HepG2 (cell line): Measurements from ENCODE around the gene ZMIZ1. TPM values are rescaled to one million over a fixed set of nuclear protein-coding genes. Genes with fewer than 3 reads are reported as not detected.

ENCODE experiments used
- ATAC-seq: fragments of 200-7000 bp; cut with Tn5 transposase; 3 replicates; pipeline ENCODE4 v1.9.1; 2020; ENCODE audit warnings: mild to moderate bottlenecking, moderate library complexity
- BruUV-seq: library from RNA; stranded (reverse); fragments of 400-500 nt; replicated peaks from 2 replicates; lab custom pipeline; 2021; lab: Mats Ljungman, UMichigan
- CTCF ChIA-PET: fragments of 300-600 bp; formaldehyde crosslinking; extraction: SDS; loops from one replicate; lab custom pipeline; 2021; ENCODE audit warnings: low total read pairs, inconsistent platforms, low intra/inter-chr PET ratio; lab: Yijun Ruan, JAX
- POLR2A ChIA-PET: fragments of 350-600 bp; sonication (Branson Sonifier 250); formaldehyde crosslinking; loops from one replicate; lab custom pipeline; 2020; ENCODE audit warnings: antibody characterized with exemption, inconsistent platforms; lab: Yijun Ruan, JAX
- DNase-seq: peaks from one replicate; pipeline ENCODE4 v3.0.0-alpha.2; 2015; ENCODE audit warnings: low spot score
- FAIRE-seq: peaks from 3 replicates; lab custom pipeline; 2011; peaks lifted over from hg19 to GRCh38; lab: Jason Lieb, UNC
- H2AFZ ChIP-seq: one replicate; pipeline ENCODE4 v1.6.1; 2011; ENCODE audit warnings: low read length, inconsistent platforms
- H3K27ac ChIP-seq: fragments of 300-600 bp; 3 replicates; pipeline ENCODE4 v1.8.0; 2011; ENCODE audit warnings: mixed run types, mild to moderate bottlenecking, mixed read lengths, low read length, inconsistent platforms; ENCODE audit not compliant: insufficient read depth; ENCODE audit errors: extremely low read length
- H3K27me3 ChIP-seq, 2 experiments: fragments of 200-600 bp in 1 of 2; 2 replicates in 1 of 2; 3 replicates in 1 of 2; pipeline versions ENCODE4 v1.6.0 to v1.8.0; 2011; ENCODE audit warnings: low read length in 2 of 2, mild to moderate bottlenecking in 2 of 2, moderate library complexity in 2 of 2, inconsistent platforms in 1 of 2; ENCODE audit not compliant: insufficient read depth in 2 of 2, control insufficient read depth in 1 of 2
- H3K36me3 ChIP-seq, 2 experiments: fragments of 200-600 bp in 1 of 2; replicated peaks in 1 of 2; 2 replicates in 1 of 2; 3 replicates in 1 of 2; pipeline versions ENCODE4 v1.5.1 to v1.8.0; 2011; ENCODE audit warnings: low read length in 2 of 2, inconsistent platforms in 1 of 2; ENCODE audit not compliant: insufficient read depth in 2 of 2, control insufficient read depth in 1 of 2
- H3K4me1 ChIP-seq: 2 replicates; pipeline ENCODE4 v1.5.1; 2012; ENCODE audit warnings: low read length, inconsistent platforms; ENCODE audit not compliant: insufficient read depth
- H3K4me2 ChIP-seq: 2 replicates; pipeline ENCODE4 v1.6.0; 2011; ENCODE audit warnings: low read depth, low read length, inconsistent platforms
- H3K4me3 ChIP-seq, 3 experiments: fragments of 200-600 bp in 1 of 3; sonication (generic), shearing (Covaris generic) in 1 of 3; replicated peaks in 1 of 3; 2 replicates each; pipeline ENCODE4 v1.5.1; 2011 to 2016; ENCODE audit warnings: low read length in 3 of 3, inconsistent platforms in 2 of 3, low read depth in 2 of 3, mild to moderate bottlenecking in 2 of 3, control low read depth in 1 of 3, mixed read lengths in 1 of 3; ENCODE audit not compliant: insufficient read depth in 1 of 3
- H3K79me2 ChIP-seq: one replicate; pipeline ENCODE4 v1.6.1; 2011; ENCODE audit warnings: low read length, inconsistent platforms; ENCODE audit not compliant: insufficient read depth
- H3K9ac ChIP-seq: 2 replicates; pipeline ENCODE4 v1.6.0; 2011; ENCODE audit warnings: mild to moderate bottlenecking, low read depth, low read length, inconsistent platforms; ENCODE audit not compliant: insufficient read depth
- H3K9me3 ChIP-seq: 2 replicates; pipeline ENCODE4 v1.5.1; 2012; ENCODE audit warnings: mild to moderate bottlenecking, low read length
- H4K20me1 ChIP-seq: 2 replicates; pipeline ENCODE4 v1.6.0; 2011; ENCODE audit warnings: inconsistent platforms, mild to moderate bottlenecking, low read length, moderate library complexity; ENCODE audit not compliant: insufficient read depth
- FOXA3 ChIP-seq: IDR thresholded peaks from 2 replicates; pipeline ENCODE4 v1.6.1; 2016; ENCODE audit warnings: missing genetic modification reagents, missing compliant biosample characterization
- HHEX ChIP-seq: IDR thresholded peaks from 2 replicates; pipeline ENCODE4 v1.6.1; 2016; ENCODE audit warnings: control low read depth
- ISX ChIP-seq: sonication (generic); formaldehyde crosslinking; conservative IDR thresholded peaks from 2 replicates; pipeline ENCODE4 v1.5.0; 2020; ENCODE audit warnings: missing genetic modification reagents
- NFIC ChIP-seq: IDR thresholded peaks from 2 replicates; pipeline ENCODE4 v1.6.1; 2012; ENCODE audit warnings: mild to moderate bottlenecking, low read length, inconsistent platforms
- SALL1 ChIP-seq: sonication (generic); formaldehyde crosslinking; IDR thresholded peaks from 2 replicates; pipeline ENCODE4 v1.8.0; 2022; ENCODE audit warnings: mild to moderate bottlenecking, missing genetic modification reagents
- SAP130 ChIP-seq: IDR thresholded peaks from 2 replicates; pipeline ENCODE4 v1.6.1; 2016; ENCODE audit warnings: low read depth
- SYNCRIP ChIP-seq: fragments of 200-400 bp; formaldehyde crosslinking; IDR thresholded peaks from 2 replicates; pipeline ENCODE4 v1.6.1; 2018; ENCODE audit warnings: mild to moderate bottlenecking, low read depth, low read length; ENCODE audit not compliant: insufficient read depth
- TMF1 ChIP-seq: sonication (generic); formaldehyde crosslinking; IDR thresholded peaks from 2 replicates; pipeline ENCODE4 v1.8.1; 2022; ENCODE audit warnings: low read depth, missing genetic modification reagents
- ZNF12 ChIP-seq: sonication (generic); formaldehyde crosslinking; IDR thresholded peaks from 2 replicates; pipeline ENCODE4 v1.5.0; 2020; ENCODE audit warnings: missing genetic modification reagents
- ZNF292 ChIP-seq: sonication (generic); formaldehyde crosslinking; IDR thresholded peaks from 2 replicates; pipeline ENCODE4 v1.8.1; 2022; ENCODE audit warnings: mild to moderate bottlenecking, low read depth, missing genetic modification reagents, borderline replicate concordance
- ZNF354B ChIP-seq: sonication (generic); formaldehyde crosslinking; IDR thresholded peaks from 2 replicates; pipeline ENCODE4 v1.8.0; 2022; ENCODE audit warnings: mild to moderate bottlenecking, missing genetic modification reagents
- ZNF513 ChIP-seq: sonication (generic); formaldehyde crosslinking; conservative IDR thresholded peaks from 2 replicates; pipeline ENCODE4 v1.5.0; 2020; ENCODE audit warnings: missing genetic modification reagents
- ZSCAN20 ChIP-seq: sonication (generic); formaldehyde crosslinking; IDR thresholded peaks from 2 replicates; pipeline ENCODE4 v1.4.0; 2020; ENCODE audit warnings: missing genetic modification reagents, mild to moderate bottlenecking, borderline replicate concordance
- WGBS: methylation state at CpG from one replicate; pipeline ENCODE4 v1.1.6; 2017; ENCODE audit warnings: low lambda C conversion rate; 5-methylcytosine and 5-hydroxymethylcytosine counted together
- in situ Hi-C: cut with HindIII; loops from 2 replicates; pipeline ENCODE4 v1.10.0; 2017; ENCODE audit warnings: low pct_unique_long_range_greater_than_20kb; ENCODE audit not compliant: extremely low pct_ligation_motif_present
- intact Hi-C: fragments of 100-400 bp; cut with micrococcal nuclease; formaldehyde crosslinking; loops from one replicate; pipeline ENCODE4 v1.10.0; 2022; ENCODE audit not compliant: unreplicated experiment
- polyA plus RNA-seq, 8 experiments: library from polyadenylated mRNA; depleted of rRNA in 3 of 8; stranded (reverse) in 7 of 8; unstranded in 1 of 8; fragments of >200 nt; fragmentation: Illumina TruSeq in 4 of 8; extraction: Trizol in 4 of 8; gene quantifications; 2 replicates each; pipeline versions ENCODE4 v1.2.1 to v1.2.3, GENCODE V29; 2011 to 2016; ENCODE audit warnings: low read depth in 4 of 8, missing spikeins in 1 of 8, mixed read lengths in 1 of 8; ENCODE audit not compliant: insufficient read depth in 1 of 8
- total RNA-seq, 5 experiments: library from RNA; depleted of rRNA; stranded (reverse); fragments of >200 nt; fragmentation: Illumina TruSeq; extraction: Trizol; gene quantifications; 2 replicates each; pipeline ENCODE4 v1.2.3, GENCODE V29; 2016; ENCODE audit warnings: low read depth in 1 of 5

Gene ZMIZ1
- total and polyA plus RNA-seq, 2 of the 13 experiments (the other 11 are each of a cell fraction or from before 2014, with no cell fraction given): 5.3 to 10.2 TPM

GRCh38 chr10:79358811-79359210 lies 290.0 kb downstream of the ZMIZ1 start (continued):
- no peak for TF ChIP-seq ZNF354B
- TF ChIP-seq FOXA3 (CRISPR knock-in tag): peak; percentile 45
- TF ChIP-seq SALL1 (CRISPR knock-in tag): peak; percentile 77

DNA sequence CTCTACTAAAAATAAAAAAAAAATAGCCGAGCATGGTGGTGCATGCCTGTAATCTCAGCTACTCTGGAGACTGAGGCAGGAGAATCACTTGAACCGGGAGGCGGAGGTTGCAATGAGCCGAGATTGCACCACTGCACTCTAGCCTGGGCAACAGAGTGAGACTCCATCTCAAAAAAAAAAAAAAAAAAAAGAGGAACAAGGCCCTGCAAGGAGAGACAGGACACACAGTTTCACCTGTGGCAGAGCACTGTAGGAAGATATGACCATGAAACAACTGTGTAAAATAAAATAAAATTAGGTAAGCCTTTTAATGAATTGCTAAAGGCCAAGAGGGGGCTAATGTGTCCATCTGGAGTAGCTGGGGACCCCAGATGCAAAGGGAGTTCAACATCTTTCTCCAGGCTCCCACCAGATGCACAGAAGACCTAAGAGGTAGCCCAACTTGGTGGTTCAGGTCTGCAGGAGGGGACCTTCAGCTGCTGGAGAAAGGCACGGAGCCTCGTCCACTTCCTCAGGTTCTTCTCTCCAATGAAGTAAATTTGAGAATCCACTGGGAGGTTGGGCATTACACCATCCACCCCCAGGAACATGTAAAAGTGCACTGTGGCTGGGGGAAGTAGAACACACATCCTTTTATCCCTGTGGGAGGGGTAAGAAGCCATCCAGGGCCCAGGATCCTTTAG lies 291.2 kb downstream of the ZMIZ1 start:
- Histone ChIP-seq H3K79me2 (no peaks in the 10 kb centered on the region), H3K4me2 (no peak overlapping the region), H3K4me1 (peaks cover 33% of the 10 kb centered on the region), H3K27ac (no peak overlapping the region), H3K9ac (no peak overlapping the region), H4K20me1 (no peaks in the 10 kb centered on the region; the same call in none of the 2 replicates), H3K4me3 (no peak overlapping the region), H3K36me3 (peaks cover 1 to 15% of the 10 kb centered on the region in 2 experiments; a peak in 4 of 5 replicates), H3K9me3 (no peaks in the 10 kb centered on the region), H2AFZ (no peak overlapping the region), H3K27me3 (no peaks in the 10 kb centered on the region)
- ChIA-PET POLR2A (interaction anchor here (1.6 to 3.5 kb wide), 4 partner anchors 12 to 23 kb away, joined by 3 to 45 read pairs (median 8); partner anchors contain the start of gene PPIF), CTCF (no interaction called here)
- DNase-seq (no peak), ATAC-seq (no peak), FAIRE-seq (no peak)
- intact Hi-C loops: loop anchor here (1.0 kb wide), 1 partner anchor 13 kb away; the partner anchor contains the start of gene PPIF
- no peak for TF ChIP-seq HHEX (CRISPR knock-in tag)
- no peak for TF ChIP-seq ZNF513 (CRISPR knock-in tag)
- TF ChIP-seq SAP130 (CRISPR knock-in tag): no peak
- no peak for TF ChIP-seq ZNF292 (CRISPR knock-in tag)
- no peak for TF ChIP-seq NFIC
- TF ChIP-seq ZSCAN20: no peak
- TF ChIP-seq SYNCRIP: no peak
- TF ChIP-seq ISX (CRISPR knock-in tag): no peak
- no peak for TF ChIP-seq ZNF12 (CRISPR knock-in tag)
- no peak for TF ChIP-seq TMF1 (CRISPR knock-in tag)
- BruUV-seq: no TSS peak
- in situ Hi-C loops: no loop called here
- WGBS: 95% methylated on average over 6 of the region's 6 CpGs
